Panc1 (cell line): ENCODE measurements around the gene FOXP2.

Experiments
- CTCF ChIP-seq: fragments of 450-650 bp; IDR thresholded peaks from 2 replicates; pipeline ENCODE4 v1.5.1; 2017; ENCODE audit warnings: mild to moderate bottlenecking
- REST ChIP-seq, 2 experiments: IDR thresholded peaks; 2 replicates each; pipeline ENCODE4 v1.6.1; 2011 to 2012; ENCODE audit warnings: low read depth in 2 of 2, control low read depth in 1 of 2, low read length in 1 of 2, mild to moderate bottlenecking in 1 of 2, moderate library complexity in 1 of 2; ENCODE audit not compliant: insufficient read depth in 1 of 2

- TF ChIP-seq REST (IDR thresholded peaks at IDR 0.05; ENCODE audit: insufficient read depth in 1 of 2, low read depth in 2 of 2, low read length in 1 of 2) (no peak), CTCF (no peak)
Measured at GRCh38 chr7:114466917-114467316, 52.3 kb downstream of the FOXP2 start.
